Activated CD4-positive, alpha-beta memory T cell treated with anti-CD3 and anti-CD28 coated beads for 36 hours (primary cell): ENCODE measurements around the gene RPS4Y2. TPM values are rescaled to one million over a fixed set of nuclear protein-coding genes. Genes with fewer than 3 reads are reported as not detected.

Source experiments
- total RNA-seq, 2 experiments: library from RNA; stranded (reverse); gene quantifications; one replicate each; pipeline ENCODE4 v1.2.3, GENCODE V29; 2021

RPS4Y2 gene
- total RNA-seq, 2 experiments from 2014 or later = not detected

Other genes starting within 250 kb of the RPS4Y2 start
- 10 to 100 TPM; 87.1 to 88.0 TPM for gene EIF1AY, start 180.3 kb upstream of the RPS4Y2 start, total RNA-seq